OCI-LY1 (cell line): Measurements from ENCODE around the gene TXNRD1.

Experiments
- H2AFZ ChIP-seq: fragments of 200-600 bp; sonication (generic), shearing (Covaris generic); 2 replicates; pipeline ENCODE4 v1.6.0; 2014; ENCODE audit warnings: antibody characterized with exemption, mild to moderate bottlenecking, low read length
- H3F3A ChIP-seq: fragments of 200-600 bp; sonication (generic), shearing (Covaris generic); 2 replicates; pipeline ENCODE4 v1.6.0; 2014; ENCODE audit warnings: mild to moderate bottlenecking, antibody characterized with exemption, low read length, moderate library complexity; ENCODE audit not compliant: insufficient read depth
- H3K27ac ChIP-seq: fragments of 200-600 bp; sonication (generic); 2 replicates; pipeline ENCODE4 v1.5.1; 2014; ENCODE audit warnings: low read length, mixed run types, mild to moderate bottlenecking, low read depth; ENCODE audit not compliant: poor library complexity, severe bottlenecking
- H3K27me3 ChIP-seq: fragments of 200-600 bp; sonication (generic); 2 replicates; pipeline ENCODE4 v1.6.0; 2014; ENCODE audit warnings: antibody characterized with exemption, mild to moderate bottlenecking, low read length, moderate library complexity; ENCODE audit not compliant: insufficient read depth
- H3K36me3 ChIP-seq: fragments of 200-600 bp; sonication (generic); 2 replicates; pipeline ENCODE4 v1.6.1; 2014; ENCODE audit warnings: mild to moderate bottlenecking, antibody characterized with exemption, low read length, moderate library complexity, mixed read lengths; ENCODE audit not compliant: insufficient read depth
- H3K4me1 ChIP-seq: fragments of 200-600 bp; sonication (generic); 2 replicates; pipeline ENCODE4 v1.5.1; 2014; ENCODE audit warnings: mild to moderate bottlenecking, low read length, moderate library complexity; ENCODE audit not compliant: insufficient read depth, severe bottlenecking
- H3K4me2 ChIP-seq: fragments of 200-600 bp; sonication (generic), shearing (Covaris generic); 2 replicates; pipeline ENCODE4 v1.6.1; 2014; ENCODE audit warnings: low read length
- H3K4me3 ChIP-seq: fragments of 200-600 bp; sonication (generic); 2 replicates; pipeline ENCODE4 v1.5.1; 2014; ENCODE audit warnings: low read length, low read depth, mild to moderate bottlenecking, mixed read lengths; ENCODE audit not compliant: poor library complexity, severe bottlenecking
- H3K79me2 ChIP-seq: fragments of 200-600 bp; shearing (Covaris generic); 2 replicates; pipeline ENCODE4 v1.6.1; 2016; ENCODE audit warnings: mixed run types, low read length, mixed read lengths; ENCODE audit not compliant: insufficient read depth
- H3K9ac ChIP-seq: fragments of 200-600 bp; sonication (generic), shearing (Covaris generic); 2 replicates; pipeline ENCODE4 v1.6.1; 2014; ENCODE audit warnings: mild to moderate bottlenecking, low read length, mixed read lengths
- H3K9me2 ChIP-seq: fragments of 200-600 bp; sonication (generic), shearing (Covaris generic); 2 replicates; pipeline ENCODE4 v1.6.1; 2014; ENCODE audit warnings: low read depth, mild to moderate bottlenecking, low read length, mixed read lengths
- H3K9me3 ChIP-seq: fragments of 200-600 bp; shearing (Covaris generic); 2 replicates; pipeline ENCODE4 v1.6.1; 2014; ENCODE audit warnings: low read length, mixed read lengths
- H4K20me1 ChIP-seq: fragments of 200-600 bp; sonication (generic), shearing (Covaris generic); 2 replicates; pipeline ENCODE4 v1.6.0; 2016; ENCODE audit warnings: mild to moderate bottlenecking, low read length; ENCODE audit not compliant: insufficient read depth
- EZH2 ChIP-seq: fragments of 200-600 bp; sonication (generic), shearing (Covaris generic); IDR thresholded peaks from 2 replicates; pipeline ENCODE4 v1.8.0; 2017; ENCODE audit warnings: borderline replicate concordance, mixed run types, mild to moderate bottlenecking, antibody characterized with exemption, low read length, moderate library complexity, mixed read lengths
- TF ChIP-seq, protein P1 (sequence below): fragments of 200-600 bp; sonication (generic), shearing (Covaris generic); IDR thresholded peaks from 2 replicates; pipeline ENCODE4 v1.5.1; 2017; ENCODE audit warnings: mild to moderate bottlenecking, antibody characterized with exemption, low read length, moderate library complexity, mixed read lengths

The TXNRD1 gene

DNA sequence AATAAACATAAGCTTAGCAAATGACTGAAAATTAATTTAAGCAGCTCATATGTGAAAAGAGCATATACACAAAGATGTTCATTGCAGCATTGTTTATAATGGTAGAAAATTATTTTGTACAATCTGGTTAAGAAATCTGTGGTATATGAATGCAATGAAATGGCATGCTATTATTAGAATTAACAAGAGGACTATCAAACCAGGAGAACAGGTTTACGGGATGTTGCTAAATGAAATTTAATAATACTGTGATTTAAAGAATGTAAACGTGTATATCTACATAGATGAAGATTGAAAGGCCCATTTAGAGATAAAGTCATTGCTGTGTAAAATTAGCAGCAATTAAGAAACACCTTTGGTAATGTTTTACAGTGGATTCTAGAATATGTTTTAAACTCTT, 158.5 kb downstream of the TXNRD1 start:
- no peak overlapping the region for H2AFZ ChIP-seq
- H3K4me3 ChIP-seq = no peak overlapping the region
- no peaks in the 10 kb centered on the region for H3K9me3 ChIP-seq
- no peaks in the 10 kb centered on the region for H4K20me1 ChIP-seq
- H3K4me1 ChIP-seq = peaks cover 6% of the 10 kb centered on the region
- TF ChIP-seq, protein P1, sequence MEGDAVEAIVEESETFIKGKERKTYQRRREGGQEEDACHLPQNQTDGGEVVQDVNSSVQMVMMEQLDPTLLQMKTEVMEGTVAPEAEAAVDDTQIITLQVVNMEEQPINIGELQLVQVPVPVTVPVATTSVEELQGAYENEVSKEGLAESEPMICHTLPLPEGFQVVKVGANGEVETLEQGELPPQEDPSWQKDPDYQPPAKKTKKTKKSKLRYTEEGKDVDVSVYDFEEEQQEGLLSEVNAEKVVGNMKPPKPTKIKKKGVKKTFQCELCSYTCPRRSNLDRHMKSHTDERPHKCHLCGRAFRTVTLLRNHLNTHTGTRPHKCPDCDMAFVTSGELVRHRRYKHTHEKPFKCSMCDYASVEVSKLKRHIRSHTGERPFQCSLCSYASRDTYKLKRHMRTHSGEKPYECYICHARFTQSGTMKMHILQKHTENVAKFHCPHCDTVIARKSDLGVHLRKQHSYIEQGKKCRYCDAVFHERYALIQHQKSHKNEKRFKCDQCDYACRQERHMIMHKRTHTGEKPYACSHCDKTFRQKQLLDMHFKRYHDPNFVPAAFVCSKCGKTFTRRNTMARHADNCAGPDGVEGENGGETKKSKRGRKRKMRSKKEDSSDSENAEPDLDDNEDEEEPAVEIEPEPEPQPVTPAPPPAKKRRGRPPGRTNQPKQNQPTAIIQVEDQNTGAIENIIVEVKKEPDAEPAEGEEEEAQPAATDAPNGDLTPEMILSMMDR = no peak
- TF ChIP-seq EZH2 = no peak
- no peak overlapping the region for H3K9ac ChIP-seq
- H3K27me3 ChIP-seq = no peaks in the 10 kb centered on the region
- H3K79me2 ChIP-seq = no peaks in the 10 kb centered on the region
- H3K36me3 ChIP-seq = no peaks in the 10 kb centered on the region
- no peak overlapping the region for H3K4me2 ChIP-seq
- no peaks in the 10 kb centered on the region for H3K9me2 ChIP-seq
- no peaks in the 10 kb centered on the region for H3F3A ChIP-seq
- no peak overlapping the region for H3K27ac ChIP-seq

DNA sequence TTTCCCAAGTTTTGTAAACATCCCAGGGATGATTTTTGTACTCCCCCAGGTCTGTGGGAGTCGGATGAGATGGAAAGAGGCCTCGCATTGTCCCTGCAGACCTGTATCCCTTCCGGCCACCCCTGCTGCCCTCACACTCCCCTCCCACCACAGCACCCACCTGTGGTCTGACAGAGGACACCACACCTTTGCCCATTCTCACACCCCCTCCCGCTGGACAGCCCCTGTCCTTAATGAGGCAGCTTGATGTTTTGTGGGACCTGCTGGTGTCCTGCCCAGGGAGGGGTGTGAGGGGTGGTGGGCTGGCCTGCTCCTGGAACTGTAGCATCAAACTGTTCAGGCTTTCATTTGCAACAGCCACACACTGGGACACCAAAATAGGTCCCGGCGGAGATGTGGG, 159.2 kb downstream of the TXNRD1 start:
- Histone ChIP-seq H3K4me2 (no peak overlapping the region), H3K27me3 (no peaks in the 10 kb centered on the region), H2AFZ (no peak overlapping the region), H3K27ac (no peak overlapping the region), H3F3A (no peaks in the 10 kb centered on the region), H3K79me2 (no peaks in the 10 kb centered on the region), H4K20me1 (no peaks in the 10 kb centered on the region), H3K4me1 (peaks cover 6% of the 10 kb centered on the region), H3K9me2 (no peaks in the 10 kb centered on the region), H3K9me3 (no peaks in the 10 kb centered on the region), H3K36me3 (no peaks in the 10 kb centered on the region), H3K9ac (no peak overlapping the region), H3K4me3 (no peak overlapping the region)
- TF ChIP-seq, protein P1 = no peak
- TF ChIP-seq EZH2 = no peak

DNA sequence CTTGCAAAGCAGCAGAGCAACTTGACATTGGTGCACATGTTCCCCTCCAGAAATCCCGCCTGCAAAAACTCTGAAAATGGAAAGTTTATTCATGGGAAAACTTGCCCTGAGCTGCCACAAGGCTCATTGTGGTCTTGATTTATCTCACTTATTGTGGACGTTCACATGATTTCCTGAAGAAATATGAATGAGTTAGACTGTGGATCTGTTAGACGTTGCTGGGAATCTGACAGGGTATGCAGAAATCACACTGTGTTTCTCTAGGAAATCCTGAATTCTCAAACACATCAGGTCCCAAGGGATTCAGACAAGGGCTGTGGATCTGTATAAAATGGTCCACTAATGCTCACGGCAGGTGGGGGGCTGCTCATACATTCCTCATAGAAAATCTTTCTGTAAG, 160.2 kb downstream of the TXNRD1 start:
- H3K36me3 ChIP-seq = no peaks in the 10 kb centered on the region
- H3K9me2 ChIP-seq = no peaks in the 10 kb centered on the region
- no peak overlapping the region for H3K9ac ChIP-seq
- no peaks in the 10 kb centered on the region for H3K9me3 ChIP-seq
- no peaks in the 10 kb centered on the region for H3K27me3 ChIP-seq
- TF ChIP-seq EZH2 = no peak
- TF ChIP-seq, protein P1 = no peak
- H3K4me3 ChIP-seq = no peak overlapping the region
- no peaks in the 10 kb centered on the region for H3K79me2 ChIP-seq
- H2AFZ ChIP-seq = no peak overlapping the region
- no peak overlapping the region for H3K4me2 ChIP-seq
- H4K20me1 ChIP-seq = no peaks in the 10 kb centered on the region
- peaks cover 6% of the 10 kb centered on the region for H3K4me1 ChIP-seq
- no peaks in the 10 kb centered on the region for H3F3A ChIP-seq
- no peak overlapping the region for H3K27ac ChIP-seq
